B cell (primary cell): ENCODE measurements around the gene FXYD3. TPM values are rescaled to one million over a fixed set of nuclear protein-coding genes. Genes with fewer than 3 reads are reported as not detected.

Source experiments
- ATAC-seq: fragments of 200-7000 bp; cut with Tn5 transposase; one replicate; pipeline ENCODE4 v1.10.0; 2021; ENCODE audit warnings: low read depth, mild to moderate bottlenecking, moderate number of reproducible peaks, moderate library complexity
- CTCF ChIA-PET: fragments of 350-600 bp; sonication (Branson Sonifier 250); formaldehyde crosslinking; loops from one replicate; lab custom pipeline; 2021; ENCODE audit warnings: antibody characterized with exemption, inconsistent platforms; lab: Charles Lee
- POLR2A ChIA-PET: fragments of 350-600 bp; sonication (Branson Sonifier 250); formaldehyde crosslinking; loops from one replicate; lab custom pipeline; 2021; ENCODE audit warnings: antibody characterized with exemption; lab: Charles Lee
- DNase-seq: peaks from one replicate; pipeline ENCODE4 v3.0.0; 2013
- H2AFZ ChIP-seq: 2 replicates; pipeline ENCODE4 v1.6.1; 2012; ENCODE audit warnings: mild to moderate bottlenecking, low read depth, low read length; ENCODE audit not compliant: insufficient read depth, poor library complexity, severe bottlenecking
- H3K27ac ChIP-seq, 2 donors: 1 replicate in 1 of 2; 2 replicates in 1 of 2; pipeline ENCODE4 v1.5.1; 2012 to 2013; ENCODE audit warnings: low read length in 2 of 2, mild to moderate bottlenecking in 2 of 2, moderate library complexity in 1 of 2
- H3K27me3 ChIP-seq, 4 experiments: fragments of 200-600 bp in 1 of 4; sonication (generic) in 1 of 4; replicated peaks in 1 of 4; 1 replicate in 2 of 4; 2 replicates in 2 of 4; pipeline versions ENCODE4 v1.6.1 to v1.7.0; 2013 to 2016; ENCODE audit warnings: low read length in 3 of 4, mild to moderate bottlenecking in 2 of 4, mixed read lengths in 1 of 4, moderate library complexity in 1 of 4; ENCODE audit not compliant: insufficient read depth in 4 of 4, control insufficient read depth in 3 of 4; ENCODE audit errors: control extremely low read depth in 1 of 4
- H3K36me3 ChIP-seq, 2 experiments: replicated peaks in 1 of 2; 1 replicate in 1 of 2; 2 replicates in 1 of 2; pipeline versions ENCODE4 v1.6.1 to v1.7.1; 2013; ENCODE audit warnings: low read length in 1 of 2; ENCODE audit not compliant: insufficient read depth in 2 of 2, control insufficient read depth in 1 of 2; ENCODE audit errors: control extremely low read depth in 1 of 2, extremely low read depth in 1 of 2
- H3K4me1 ChIP-seq, 2 donors: fragments of 200-600 bp in 1 of 2; sonication (generic) in 1 of 2; 1 replicate in 1 of 2; 2 replicates in 1 of 2; pipeline versions ENCODE4 v1.5.1 to v1.6.1; 2013 to 2017; ENCODE audit warnings: low read length in 2 of 2; ENCODE audit not compliant: control insufficient read depth in 2 of 2, insufficient read depth in 2 of 2
- H3K4me2 ChIP-seq: replicated peaks from 2 replicates; pipeline ENCODE3; 2012; ENCODE audit warnings: mild to moderate bottlenecking, low read depth, low read length; ENCODE audit not compliant: poor library complexity, severe bottlenecking
- H3K4me3 ChIP-seq, 5 experiments: fragments of 200-600 bp in 1 of 5; sonication (generic) in 1 of 5; 1 replicate in 3 of 5; 2 replicates in 2 of 5; pipeline versions ENCODE4 v1.5.1 to v1.7.0; 2011 to 2016; ENCODE audit warnings: low read length in 4 of 5, mild to moderate bottlenecking in 4 of 5, low read depth in 2 of 5, control low read depth in 1 of 5, moderate library complexity in 1 of 5; ENCODE audit not compliant: insufficient read depth in 1 of 5; ENCODE audit errors: control extremely low read depth in 1 of 5, extremely low read depth in 1 of 5
- H3K79me2 ChIP-seq: fragments of 200-600 bp; sonication (generic); one replicate; pipeline ENCODE4 v1.6.0; 2016; ENCODE audit warnings: low read length; ENCODE audit not compliant: control insufficient read depth, insufficient read depth
- H3K9ac ChIP-seq: fragments of 200-600 bp; sonication (generic); 2 replicates; pipeline ENCODE4 v1.6.1; 2017; ENCODE audit warnings: mild to moderate bottlenecking, low read length, moderate library complexity
- H3K9me3 ChIP-seq, 3 donors: one replicate each; pipeline versions ENCODE4 v1.6.1 to v1.7.1; 2013; ENCODE audit warnings: low read length in 2 of 3; ENCODE audit not compliant: control insufficient read depth in 2 of 3, insufficient read depth in 1 of 3; ENCODE audit errors: control extremely low read depth in 1 of 3
- H4K20me1 ChIP-seq: 2 replicates; pipeline ENCODE4 v1.6.0; 2012; ENCODE audit warnings: mild to moderate bottlenecking, low read length; ENCODE audit not compliant: insufficient read depth, control insufficient read depth, poor library complexity, severe bottlenecking
- H3K27ac Mint-ChIP-seq: one replicate; pipeline ENCODE4 v1.8.0; 2021; ENCODE audit warnings: mixed read lengths
- H3K27me3 Mint-ChIP-seq: one replicate; pipeline ENCODE4 v1.8.0; 2021; ENCODE audit warnings: mixed read lengths
- H3K4me1 Mint-ChIP-seq: one replicate; pipeline ENCODE4 v1.8.0; 2021; ENCODE audit warnings: mixed read lengths
- H3K4me3 Mint-ChIP-seq: one replicate; pipeline ENCODE4 v1.8.0; 2021; ENCODE audit warnings: mixed read lengths
- H3K9me3 Mint-ChIP-seq: one replicate; pipeline ENCODE4 v1.8.0; 2022; ENCODE audit warnings: mixed read lengths; ENCODE audit not compliant: insufficient read depth
- EZH2 ChIP-seq: IDR thresholded peaks from 2 replicates; pipeline ENCODE4 v1.6.1; 2012; ENCODE audit warnings: borderline replicate concordance, low read depth, mild to moderate bottlenecking, moderate library complexity, low read length; ENCODE audit not compliant: insufficient read depth, poor library complexity, severe bottlenecking
- WGBS: methylation state at CpG from one replicate; pipeline ENCODE4 v1.1.5; 2013; ENCODE audit warnings: missing lambda C conversion rate; ENCODE audit not compliant: insufficient coverage; 5-methylcytosine and 5-hydroxymethylcytosine counted together
- intact Hi-C: fragments of 100-400 bp; cut with micrococcal nuclease; formaldehyde crosslinking; loops from one replicate; pipeline ENCODE4 v1.10.0; 2022
- polyA plus RNA-seq: library from polyadenylated mRNA; depleted of rRNA; stranded (reverse); fragments of >200 nt; gene quantifications from 2 replicates; pipeline ENCODE4 v1.2.3, GENCODE V29; 2012
- total RNA-seq, 2 donors: library from RNA; stranded (reverse); fragments of 120-200 nt in 1 of 2; gene quantifications; 1 replicate in 1 of 2; 2 replicates in 1 of 2; pipeline versions ENCODE4 v1.2.3 to v1.2.4, GENCODE V29; 2013 to 2022
- TF ChIP-seq, protein P1 (sequence below): fragments of 200-600 bp; IDR thresholded peaks from one replicate; pipeline ENCODE4 v1.8.0; 2022; ENCODE audit warnings: antibody characterized with exemption, mild to moderate bottlenecking

Gene FXYD3
- total and polyA plus RNA-seq, 2 donors (not counting 1 experiment from before 2014, with no cell fraction given) = not detected

DNA sequence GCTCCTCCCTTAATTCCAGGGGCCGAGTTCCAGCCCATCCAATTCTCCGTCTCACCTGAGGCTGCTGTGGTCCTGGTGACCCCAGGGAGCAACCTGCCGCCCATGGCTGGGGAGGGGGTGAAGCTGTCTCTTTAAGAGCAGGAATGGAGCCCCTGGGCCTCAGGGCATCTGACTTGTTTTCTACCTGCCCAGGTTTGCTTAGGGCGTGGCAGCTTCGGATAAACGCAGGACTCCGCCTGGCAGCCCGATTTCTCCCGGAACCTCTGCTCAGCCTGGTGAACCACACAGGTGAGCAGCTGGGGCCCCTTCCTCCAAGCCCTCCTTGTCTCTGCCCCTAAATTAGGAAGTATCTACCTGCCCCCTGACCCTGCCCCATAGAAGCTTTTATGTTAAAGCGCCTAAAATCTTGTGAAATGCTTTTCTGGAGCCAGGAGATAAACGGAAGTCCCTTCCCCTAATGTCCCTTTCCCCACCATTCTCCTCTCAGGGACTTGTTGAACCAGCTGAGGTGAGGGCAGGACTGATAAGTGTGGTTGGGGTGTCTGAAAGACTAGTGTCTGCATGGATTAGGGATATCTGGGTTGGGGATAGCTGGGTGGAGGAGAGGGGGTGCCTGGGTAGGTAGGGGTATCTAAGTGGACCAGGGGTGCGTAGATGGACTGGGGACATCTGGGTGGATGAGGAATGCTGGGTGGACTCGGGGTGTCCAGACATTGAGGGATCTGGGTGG lies 614 bp downstream of the FXYD3 start:
- CTCF ChIA-PET = interaction anchor here (1.0 to 4.5 kb wide), 5 partner anchors 19 to 352 kb away, joined by 3 to 31 read pairs (median 5); partner anchors contain the start of gene LGI4
- H3K9ac ChIP-seq = no peak overlapping the region
- H2AFZ ChIP-seq = no peak overlapping the region

DNA sequence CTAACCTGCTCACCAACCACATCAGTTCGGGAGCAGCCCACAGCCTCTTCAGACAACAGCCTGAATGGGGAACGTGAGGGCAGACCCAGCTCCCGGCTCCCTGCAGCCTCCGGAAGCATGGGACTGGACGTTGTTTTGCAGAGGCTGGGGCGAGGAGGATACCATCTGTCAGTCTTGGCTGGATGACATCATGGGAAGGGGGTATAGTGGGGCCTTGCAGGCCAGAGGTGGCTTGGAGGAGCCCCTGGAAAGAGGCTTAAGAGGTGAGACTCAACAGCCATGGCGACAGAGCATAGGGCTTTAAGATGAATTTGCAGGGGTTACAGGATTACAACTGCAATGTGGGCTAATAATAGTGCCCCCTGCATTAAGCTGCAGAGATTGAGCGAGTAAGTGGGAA lies 1.5 kb downstream of the FXYD3 start:
- H3K9ac ChIP-seq = no peak overlapping the region
- Mint-ChIP-seq H3K4me1 (peaks cover 8% of the 10 kb centered on the region), H3K27me3 (peaks cover 3% of the 10 kb centered on the region), H3K27ac (no peak overlapping the region), H3K9me3 (no peaks in the 10 kb centered on the region), H3K4me3 (no peak overlapping the region)
- no peak overlapping the region for H3K4me3 ChIP-seq
- no peaks in the 10 kb centered on the region for H3K36me3 ChIP-seq
- no peak overlapping the region for H2AFZ ChIP-seq
- no peak overlapping the region for H3K4me2 ChIP-seq
- no peak for DNase-seq
- ATAC-seq = no peak
- no peaks in the 10 kb centered on the region for H4K20me1 ChIP-seq
- H3K79me2 ChIP-seq = no peaks in the 10 kb centered on the region
- WGBS = 91% methylated on average over 6 of the region's 8 CpGs
- H3K27ac ChIP-seq = no peak overlapping the region
- peaks cover 0 to 4% (median 0%) of the 10 kb centered on the region in 3 donors for H3K9me3 ChIP-seq
- H3K4me1 ChIP-seq = peaks cover 7 to 9% of the 10 kb centered on the region in 2 donors
- POLR2A ChIA-PET = no interaction called here
- intact Hi-C loops = no loop called here
- TF ChIP-seq EZH2 = no peak
- TF ChIP-seq, protein P1, sequence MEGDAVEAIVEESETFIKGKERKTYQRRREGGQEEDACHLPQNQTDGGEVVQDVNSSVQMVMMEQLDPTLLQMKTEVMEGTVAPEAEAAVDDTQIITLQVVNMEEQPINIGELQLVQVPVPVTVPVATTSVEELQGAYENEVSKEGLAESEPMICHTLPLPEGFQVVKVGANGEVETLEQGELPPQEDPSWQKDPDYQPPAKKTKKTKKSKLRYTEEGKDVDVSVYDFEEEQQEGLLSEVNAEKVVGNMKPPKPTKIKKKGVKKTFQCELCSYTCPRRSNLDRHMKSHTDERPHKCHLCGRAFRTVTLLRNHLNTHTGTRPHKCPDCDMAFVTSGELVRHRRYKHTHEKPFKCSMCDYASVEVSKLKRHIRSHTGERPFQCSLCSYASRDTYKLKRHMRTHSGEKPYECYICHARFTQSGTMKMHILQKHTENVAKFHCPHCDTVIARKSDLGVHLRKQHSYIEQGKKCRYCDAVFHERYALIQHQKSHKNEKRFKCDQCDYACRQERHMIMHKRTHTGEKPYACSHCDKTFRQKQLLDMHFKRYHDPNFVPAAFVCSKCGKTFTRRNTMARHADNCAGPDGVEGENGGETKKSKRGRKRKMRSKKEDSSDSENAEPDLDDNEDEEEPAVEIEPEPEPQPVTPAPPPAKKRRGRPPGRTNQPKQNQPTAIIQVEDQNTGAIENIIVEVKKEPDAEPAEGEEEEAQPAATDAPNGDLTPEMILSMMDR = no peak
- CTCF ChIA-PET = interaction anchor here (0.9 to 4.5 kb wide), 7 partner anchors 10 to 52 kb away, joined by 3 to 31 read pairs (median 3); partner anchors contain the start of gene LGI4
- peaks cover 0 to 18% (median 2%) of the 10 kb centered on the region in 4 experiments for H3K27me3 ChIP-seq

More for the DNA sequence above, 614 bp downstream of the FXYD3 start:
- Histone ChIP-seq H3K4me3 (no peak overlapping the region), H4K20me1 (no peaks in the 10 kb centered on the region), H3K4me1 (peaks cover 7 to 9% of the 10 kb centered on the region in 2 donors), H3K4me2 (no peak overlapping the region), H3K36me3 (no peaks in the 10 kb centered on the region), H3K27ac (no peak overlapping the region), H3K9me3 (peaks cover 0 to 4% (median 0%) of the 10 kb centered on the region in 3 donors), H3K27me3 (peaks cover 0 to 18% (median 2%) of the 10 kb centered on the region in 4 experiments), H3K79me2 (no peaks in the 10 kb centered on the region)
- Mint-ChIP-seq H3K4me3 (no peak overlapping the region), H3K27ac (no peak overlapping the region), H3K9me3 (no peaks in the 10 kb centered on the region), H3K27me3 (peaks cover 3% of the 10 kb centered on the region), H3K4me1 (peaks cover 8% of the 10 kb centered on the region)
- POLR2A ChIA-PET = no interaction called here
- intact Hi-C loops = no loop called here
- DNase-seq (no peak), ATAC-seq (no peak)
- WGBS = 92% methylated on average over 8 of the region's 13 CpGs
- TF ChIP-seq, protein P1 = no peak
- TF ChIP-seq EZH2 = no peak
